Amniotic epithelial cell (primary cell): Measurements from ENCODE around the gene SPINK4.

Source experiments
- DNase-seq: peaks from one replicate; pipeline ENCODE4 v3.0.0-alpha.2; 2010; ENCODE audit warnings: low read depth

SPINK4 gene, protein sequence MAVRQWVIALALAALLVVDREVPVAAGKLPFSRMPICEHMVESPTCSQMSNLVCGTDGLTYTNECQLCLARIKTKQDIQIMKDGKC

GRCh38 chr9:33239921-33240320 is at the start of gene SPINK4:
SPINK4 (plus strand) TSS chr9:33240167; CDS start chr9:33240209, 42 bp downstream.
- DNase-seq: peak; percentile 86

GRCh38 chr9:33192493-33193255 is 47.3 kb upstream of the SPINK4 start:
- DNase-seq: no peak

DNA sequence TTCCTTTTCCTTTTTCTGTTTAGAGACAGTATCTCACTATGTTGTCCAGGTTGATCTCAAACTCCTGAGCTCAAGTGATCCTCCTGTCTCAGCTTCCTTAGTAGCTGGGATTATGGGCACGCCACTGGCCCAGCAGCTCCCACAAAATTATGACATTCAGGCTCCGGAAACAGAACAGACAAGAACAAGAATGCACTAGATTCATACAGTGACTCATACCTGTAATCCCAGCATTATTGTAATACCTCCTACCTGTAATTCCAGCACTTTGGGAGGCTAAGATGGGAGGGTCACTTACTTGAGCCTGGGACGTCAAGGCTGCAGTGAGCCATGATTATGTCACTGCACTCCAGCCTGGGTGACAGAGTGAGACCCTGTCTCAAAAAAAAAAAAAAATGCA is 46.1 kb upstream of the SPINK4 start:
- DNase-seq: peak; percentile 51

- no peak for DNase-seq
These were observed 43.2 kb upstream of the SPINK4 start for GRCh38 chr9:33196736-33197135.

- DNase-seq: peak; percentile 7
These were observed 42.5 kb upstream of the SPINK4 start for GRCh38 chr9:33197279-33198152.

GRCh38 chr9:33198165-33198564 is 41.8 kb upstream of the SPINK4 start:
- peak; percentile 61 for DNase-seq

GRCh38 chr9:33202018-33202417 is 37.9 kb upstream of the SPINK4 start:
- no peak for DNase-seq

- peak; percentile 83 for DNase-seq
These were observed 37.3 kb upstream of the SPINK4 start for GRCh38 chr9:33202552-33203201.

DNA sequence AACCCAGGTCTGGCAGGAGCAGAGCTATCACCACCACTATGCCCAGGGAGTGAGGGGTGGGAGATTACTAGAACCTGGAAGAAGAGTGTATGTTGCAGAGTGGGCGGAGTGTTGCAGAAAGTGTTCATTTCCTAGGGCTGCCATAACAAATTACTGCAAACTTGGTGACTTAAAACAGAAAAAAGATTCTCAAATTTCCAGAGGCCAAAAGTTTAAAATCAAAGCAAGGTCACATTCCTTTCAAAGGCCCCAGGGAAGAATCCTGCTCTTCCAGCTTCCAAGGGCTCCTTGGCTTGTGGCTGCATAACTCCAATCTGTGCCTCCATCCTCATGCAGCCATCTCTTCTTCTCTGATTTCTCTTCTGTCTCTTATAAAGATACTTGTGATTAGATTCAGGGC is 30.6 kb upstream of the SPINK4 start:
- DNase-seq: no peak

DNA sequence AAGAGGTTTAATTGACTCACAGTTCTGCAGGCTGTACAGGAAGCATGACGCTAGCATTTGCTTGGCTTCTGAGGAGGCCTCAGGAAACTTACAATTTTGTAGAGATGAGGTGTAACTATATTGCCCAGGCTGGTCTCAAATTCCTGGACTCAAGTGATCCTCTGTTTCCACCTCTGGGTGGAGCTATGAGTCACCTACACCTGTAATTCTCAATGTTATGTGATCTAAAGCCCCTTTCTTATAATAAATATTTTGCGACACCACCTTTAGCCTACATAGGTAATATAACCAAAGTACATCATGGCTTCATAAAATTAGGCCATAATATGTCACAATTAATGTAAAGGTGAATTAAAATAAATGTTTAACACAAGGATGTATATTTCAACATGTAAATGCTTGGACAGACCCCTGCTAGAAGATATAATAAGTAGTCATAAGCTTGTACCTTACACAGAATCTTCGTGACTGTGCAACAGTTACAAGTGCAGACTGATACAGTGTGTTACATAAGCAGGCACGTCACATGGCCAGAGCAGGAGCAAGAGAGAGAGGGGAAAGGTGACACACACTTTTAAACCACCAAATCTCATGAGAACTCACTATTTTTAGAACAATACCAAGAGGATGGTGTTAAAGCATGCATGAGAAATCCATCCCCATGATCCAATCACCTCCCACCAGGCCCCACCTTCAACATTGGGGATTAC is 29.8 kb upstream of the SPINK4 start:
- no peak for DNase-seq

DNA sequence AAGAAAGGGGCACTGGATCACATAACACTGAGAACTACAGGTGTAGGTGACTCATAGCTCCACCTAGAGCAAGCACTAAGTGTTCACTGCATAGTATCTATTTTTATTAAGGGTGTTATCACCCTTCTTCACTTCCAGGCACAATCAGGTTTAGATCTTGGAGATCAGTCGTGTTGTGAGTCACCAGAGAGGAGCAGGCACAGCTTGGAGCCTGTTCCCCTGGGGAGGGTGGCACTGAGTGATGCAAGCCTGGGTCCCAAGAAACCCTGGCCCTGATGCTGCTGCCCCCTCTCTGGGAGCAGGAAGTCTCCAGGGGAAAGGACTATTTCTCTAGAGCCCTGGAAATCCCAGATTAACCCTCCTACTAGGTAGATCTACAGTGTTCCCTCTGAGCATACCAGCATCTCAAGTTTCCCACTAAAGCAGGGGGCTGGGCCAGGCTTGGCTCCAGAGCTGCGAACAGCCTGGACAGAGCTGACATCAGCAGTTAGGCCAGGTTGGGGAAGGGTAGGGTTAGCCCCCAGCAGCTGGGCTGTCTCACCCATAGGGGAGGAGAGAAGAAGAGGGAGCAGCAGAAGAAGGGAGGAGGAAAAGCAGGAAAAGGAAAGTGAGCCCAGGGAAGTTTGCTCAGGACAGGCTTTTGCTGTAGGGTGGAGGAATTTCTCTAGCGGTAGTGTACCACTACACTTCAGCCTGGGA is 28.1 kb upstream of the SPINK4 start:
- peak; percentile 32 for DNase-seq

- DNase-seq: no peak
These were observed 19.0 kb upstream of the SPINK4 start for GRCh38 chr9:33220681-33221567.

DNA sequence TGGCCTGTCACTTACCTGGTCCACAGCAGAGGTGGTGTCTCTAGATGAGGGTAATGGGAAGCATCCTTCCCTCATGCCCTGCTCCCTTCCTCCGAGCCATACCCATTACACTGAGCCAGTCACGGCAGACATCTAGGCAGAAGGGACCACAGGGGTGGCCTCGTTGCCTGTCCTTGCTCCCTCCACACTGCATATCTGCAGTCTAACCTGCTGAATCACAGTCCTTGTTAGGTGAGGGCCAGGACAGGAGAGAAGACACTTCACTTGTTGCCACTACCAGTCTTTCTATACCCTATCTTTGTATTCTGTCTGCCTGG is 18.4 kb upstream of the SPINK4 start:
- no peak for DNase-seq

GRCh38 chr9:33222031-33222430 is 17.9 kb upstream of the SPINK4 start:
- DNase-seq: no peak

GRCh38 chr9:33223696-33224095 is 16.3 kb upstream of the SPINK4 start:
- no peak for DNase-seq

DNA sequence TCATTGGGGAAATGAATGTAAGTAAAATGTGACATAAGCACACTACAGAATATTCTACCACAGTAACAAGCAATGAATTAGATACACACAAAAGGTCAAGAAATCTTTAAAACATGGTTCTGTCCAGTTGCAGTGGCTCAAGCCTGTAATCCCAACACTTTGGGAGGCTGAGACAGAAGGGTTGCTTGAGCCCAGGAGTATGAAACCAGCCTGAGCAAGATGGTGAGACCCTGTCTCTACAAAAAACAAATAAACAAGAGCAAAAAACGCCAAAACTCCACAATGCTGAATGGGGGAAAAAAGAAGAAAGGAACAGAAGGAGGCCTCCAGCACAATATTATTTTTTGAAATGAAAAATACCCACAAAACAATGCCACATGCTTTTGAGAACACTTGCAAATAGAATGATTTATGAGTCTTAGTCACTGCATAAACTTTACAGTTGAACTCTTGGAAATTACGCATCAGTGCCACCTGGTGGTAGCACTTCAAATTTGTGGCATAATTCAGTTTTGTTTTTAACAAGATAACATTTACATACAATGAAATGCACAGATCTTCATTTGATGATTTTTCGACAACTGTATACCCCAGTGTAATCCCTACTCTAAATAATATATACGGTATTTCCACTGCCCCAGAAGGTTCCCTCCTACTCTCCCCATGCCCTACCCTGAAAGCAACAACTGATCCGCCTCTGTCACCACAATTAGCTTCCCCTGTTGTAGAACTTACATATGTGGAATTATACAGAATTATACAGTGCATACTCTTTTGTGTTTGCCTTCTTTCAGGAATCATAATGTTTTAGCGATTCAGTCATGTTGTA is 14.4 kb upstream of the SPINK4 start:
- peak; percentile 80 for DNase-seq

DNA sequence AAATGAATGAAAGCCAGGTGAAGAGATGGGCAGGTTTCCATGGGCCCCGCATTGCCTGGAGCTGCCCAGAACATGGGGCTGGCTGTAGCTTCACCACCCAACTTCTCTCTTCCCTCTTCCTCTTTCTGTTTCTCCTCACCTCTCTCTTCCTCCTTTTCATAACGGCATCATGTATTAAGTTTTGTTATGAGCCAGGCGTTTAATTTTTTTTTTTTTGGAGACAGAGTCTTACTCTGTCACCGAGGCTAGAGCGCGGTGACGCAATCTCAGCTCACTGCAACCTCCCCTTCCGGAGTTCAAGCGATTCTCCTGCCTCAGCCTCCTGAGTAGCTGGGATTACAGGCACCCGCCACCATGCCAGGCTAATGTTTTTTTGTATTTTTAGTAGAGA is 13.0 kb upstream of the SPINK4 start:
- no peak for DNase-seq

DNA sequence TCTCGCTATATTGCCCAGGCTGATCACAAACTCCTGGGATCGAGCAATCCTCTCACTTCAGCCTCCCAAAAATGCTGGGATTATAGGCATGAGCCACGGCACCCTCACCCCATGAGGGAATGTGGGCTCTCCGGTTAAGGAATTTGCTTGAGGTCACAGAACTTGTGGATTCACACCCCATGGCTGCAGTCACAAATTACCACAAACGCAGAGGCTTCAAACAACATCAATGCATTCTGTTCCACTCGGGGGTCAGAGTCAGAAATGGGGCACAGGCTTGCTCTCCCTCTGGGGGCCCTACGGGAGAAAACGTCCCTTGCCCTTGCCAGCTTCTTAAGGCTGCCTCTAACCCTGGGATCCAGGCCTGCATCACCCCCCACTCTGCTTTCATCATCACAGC is 12.2 kb upstream of the SPINK4 start:
- no peak for DNase-seq

- DNase-seq: no peak
These were observed 11.4 kb upstream of the SPINK4 start for GRCh38 chr9:33228606-33229005.
